GM19238 (cell line): Measurements from ENCODE around the gene CACNB2.

Source experiments
- DNase-seq: peaks from one replicate; pipeline ENCODE4 v3.0.0; 2011; ENCODE audit warnings: low spot score; ENCODE audit not compliant: insufficient read length

Gene CACNB2

DNA sequence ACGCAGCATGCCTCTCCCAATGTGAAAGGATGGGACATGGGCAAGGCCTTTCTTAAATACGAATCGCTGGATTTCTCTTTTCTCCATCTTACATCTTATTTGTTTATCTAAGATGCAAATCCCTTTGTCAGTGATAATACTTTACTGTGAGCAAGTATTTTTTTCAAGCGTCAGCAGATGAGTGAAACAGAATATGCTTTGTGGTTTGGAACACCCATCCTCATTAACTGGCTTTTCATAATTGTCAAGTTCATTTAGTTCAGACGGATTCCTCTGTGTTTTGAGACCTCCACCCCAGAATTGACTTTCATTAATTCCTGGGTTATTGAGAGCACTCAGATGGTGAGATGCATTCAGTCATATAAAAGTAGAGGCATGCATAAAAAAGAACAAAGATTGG, 361.4 kb downstream of the CACNB2 start:
- no peak for DNase-seq

DNA sequence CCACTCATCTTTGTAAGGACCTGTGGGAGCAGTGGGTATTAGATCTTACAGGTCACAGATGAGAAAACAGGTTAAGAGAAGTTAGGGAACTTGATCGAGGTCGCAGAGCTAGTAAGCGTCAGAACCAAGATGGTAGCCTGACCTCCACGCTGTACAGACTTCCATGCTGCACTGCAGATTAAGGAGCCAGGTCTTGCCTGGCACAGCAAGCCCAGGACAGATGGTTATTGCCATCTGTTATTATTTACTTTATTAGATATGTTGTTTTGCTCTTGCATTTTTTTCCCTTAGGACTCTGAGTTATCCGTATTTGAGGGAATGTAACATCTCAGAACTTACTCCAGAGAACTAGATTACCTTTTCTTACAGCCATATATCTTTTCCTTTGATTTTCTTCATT, 363.9 kb downstream of the CACNB2 start:
- DNase-seq, result no peak

DNA sequence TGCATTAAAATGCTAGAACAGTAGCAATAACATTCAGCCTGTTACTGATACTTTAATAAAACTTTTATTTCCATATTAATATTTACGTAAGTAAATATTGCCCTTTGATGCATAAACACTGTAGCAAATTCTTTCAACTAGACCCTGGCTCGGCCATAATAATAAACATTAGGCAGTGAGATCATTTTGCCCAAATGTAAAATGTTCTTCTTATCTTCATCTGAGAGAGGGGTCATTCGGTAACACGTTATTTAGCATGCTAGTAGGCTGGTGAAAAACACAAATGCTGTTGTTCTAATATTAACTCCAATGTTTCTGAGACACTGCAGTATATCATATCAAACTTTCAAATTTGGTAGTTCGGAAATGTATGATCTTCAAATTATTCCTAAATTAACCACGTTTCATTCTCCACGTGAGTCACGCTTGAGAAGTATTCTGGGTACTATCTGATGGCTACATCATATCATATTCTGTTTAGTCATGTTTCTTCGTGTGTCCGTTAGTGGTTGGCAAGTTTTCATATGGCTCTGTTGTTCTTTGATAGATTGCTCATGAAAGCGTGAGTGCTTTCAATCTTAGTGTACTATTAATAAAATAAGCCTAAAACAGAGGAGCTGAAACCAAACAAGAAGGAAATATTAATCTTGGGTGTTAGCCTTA, 365.4 kb downstream of the CACNB2 start:
- DNase-seq, result no peak

DNA sequence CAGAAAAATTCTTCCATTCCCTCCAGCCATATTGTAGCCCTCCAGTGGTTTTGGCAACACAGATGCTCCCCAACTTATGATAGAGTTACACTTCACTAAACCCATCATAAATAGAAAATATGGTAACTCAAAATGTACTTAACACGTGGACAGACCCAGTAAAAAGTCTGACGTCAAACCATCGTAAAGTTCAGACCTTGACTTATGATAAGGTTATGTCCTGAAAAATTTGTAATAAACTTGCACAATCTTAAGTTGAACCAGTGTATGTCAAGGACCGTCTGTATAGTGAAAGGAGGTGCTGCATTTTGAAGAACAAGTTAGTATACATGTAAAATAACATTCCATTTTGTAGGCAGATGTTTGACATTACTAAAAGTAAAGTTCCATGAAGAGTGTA, 368.4 kb downstream of the CACNB2 start:
- no peak for DNase-seq

DNA sequence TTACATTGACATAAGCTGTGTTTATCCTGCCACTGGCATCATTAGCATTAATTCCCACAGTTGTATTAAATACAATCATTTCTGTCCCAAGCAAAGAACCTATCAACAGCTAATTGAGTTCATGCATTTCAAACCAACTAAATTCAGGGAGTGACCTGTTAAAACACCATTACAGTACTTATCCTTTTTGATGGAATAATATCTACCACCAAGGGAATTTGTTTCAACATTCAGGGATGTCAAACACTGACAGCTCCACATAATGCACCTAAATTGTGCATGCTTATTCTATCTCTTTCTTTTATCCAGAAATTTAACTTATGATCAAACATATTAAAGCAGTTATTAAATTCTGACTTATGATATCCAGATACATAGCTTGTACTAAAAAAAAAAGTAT, 374.3 kb downstream of the CACNB2 start:
- DNase-seq, result no peak

DNA sequence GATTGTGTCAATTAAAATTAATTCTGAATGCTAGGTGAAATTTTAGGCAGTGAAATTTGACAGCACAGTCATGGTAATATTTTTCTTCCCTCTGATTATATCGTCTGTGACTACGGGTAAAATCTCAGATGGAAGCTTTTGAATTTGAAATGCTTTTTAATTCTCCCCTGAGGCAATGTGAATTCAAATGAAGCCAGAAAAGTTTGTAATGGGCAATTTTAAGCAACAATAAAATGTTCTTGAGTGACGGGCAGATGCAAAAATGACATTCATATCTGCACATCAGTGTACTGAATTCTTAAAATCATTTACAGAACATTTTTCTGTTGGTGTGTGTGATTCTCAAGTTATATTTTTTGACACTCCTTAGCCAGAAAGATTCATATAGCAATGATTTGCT, 376.6 kb downstream of the CACNB2 start:
- DNase-seq, result no peak

DNA sequence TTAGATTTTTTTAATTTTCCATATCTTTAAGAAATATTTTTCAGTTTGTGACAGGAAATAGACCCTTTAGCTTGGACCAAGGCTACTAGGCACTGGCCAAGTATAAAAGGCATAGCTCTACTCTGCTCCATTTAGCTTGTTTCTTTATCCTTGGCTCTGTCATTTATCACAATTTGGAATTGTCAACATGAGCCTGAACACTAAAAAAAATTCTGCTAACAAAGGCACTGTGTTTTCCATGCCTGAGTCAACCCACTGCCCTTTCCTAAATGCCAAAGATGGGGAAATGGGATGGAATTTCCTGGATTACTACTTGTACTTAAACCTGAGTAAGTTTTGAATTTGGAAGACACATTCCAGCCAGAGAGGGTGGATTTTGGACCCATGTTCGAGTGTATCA, 382.8 kb downstream of the CACNB2 start:
- no peak for DNase-seq

DNA sequence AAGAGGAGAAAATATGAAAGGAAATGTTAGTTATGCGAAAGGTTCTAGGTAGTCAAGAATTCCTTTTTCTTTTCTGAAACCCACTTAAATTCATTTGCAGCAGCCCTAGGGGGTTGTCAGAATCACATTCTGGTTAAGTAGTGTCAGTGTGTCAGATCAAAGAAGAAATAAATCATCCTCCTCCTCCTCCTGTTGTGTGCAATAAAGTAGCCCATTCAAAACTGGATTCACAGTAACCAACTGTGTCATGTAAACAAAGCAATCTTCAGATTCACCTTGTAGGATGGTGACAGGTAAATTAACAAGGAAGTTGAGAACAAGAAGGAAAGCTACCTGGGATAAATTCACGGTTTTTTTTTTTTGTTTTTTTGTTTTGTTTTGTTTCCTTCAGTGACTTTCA, 383.6 kb downstream of the CACNB2 start:
- DNase-seq, result no peak

DNA sequence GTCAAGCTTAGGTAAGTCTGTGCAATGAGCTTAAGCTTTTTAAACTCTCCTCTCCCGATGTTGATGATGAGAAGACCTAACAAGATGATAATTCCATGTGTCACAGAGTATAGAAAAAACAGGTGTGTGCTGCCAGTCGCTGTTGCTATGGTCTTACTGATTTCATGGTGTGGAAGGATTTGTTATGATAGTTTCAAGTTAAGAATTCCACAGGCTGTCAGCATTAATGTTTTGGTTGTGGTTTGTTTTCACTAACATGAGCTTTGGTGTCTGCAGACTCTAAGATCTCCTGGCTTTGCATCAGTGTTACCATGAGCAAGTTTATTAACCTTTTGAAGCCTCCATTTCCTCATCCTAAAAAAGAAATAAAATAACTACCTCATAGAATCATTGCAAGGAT, 387.5 kb downstream of the CACNB2 start:
- DNase-seq, result no peak

DNA sequence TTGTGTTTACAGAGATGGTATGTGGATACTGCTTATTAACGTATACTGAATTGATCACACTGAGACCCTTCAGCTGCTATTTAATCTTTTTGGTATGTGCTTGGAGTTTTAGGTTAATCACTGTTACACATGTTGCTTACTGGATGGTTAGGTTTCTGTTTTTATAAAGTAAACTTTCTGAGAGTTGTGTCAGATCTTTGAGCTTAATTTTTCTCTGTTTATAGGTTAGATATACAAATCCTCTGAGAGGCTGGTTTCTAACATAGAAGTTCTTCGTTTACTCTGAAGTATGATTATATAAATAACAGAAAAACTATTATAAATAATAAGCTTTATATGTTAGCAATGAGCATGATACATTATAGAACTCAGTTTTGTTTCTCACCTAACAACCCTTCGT, 388.1 kb downstream of the CACNB2 start:
- DNase-seq, result no peak

DNA sequence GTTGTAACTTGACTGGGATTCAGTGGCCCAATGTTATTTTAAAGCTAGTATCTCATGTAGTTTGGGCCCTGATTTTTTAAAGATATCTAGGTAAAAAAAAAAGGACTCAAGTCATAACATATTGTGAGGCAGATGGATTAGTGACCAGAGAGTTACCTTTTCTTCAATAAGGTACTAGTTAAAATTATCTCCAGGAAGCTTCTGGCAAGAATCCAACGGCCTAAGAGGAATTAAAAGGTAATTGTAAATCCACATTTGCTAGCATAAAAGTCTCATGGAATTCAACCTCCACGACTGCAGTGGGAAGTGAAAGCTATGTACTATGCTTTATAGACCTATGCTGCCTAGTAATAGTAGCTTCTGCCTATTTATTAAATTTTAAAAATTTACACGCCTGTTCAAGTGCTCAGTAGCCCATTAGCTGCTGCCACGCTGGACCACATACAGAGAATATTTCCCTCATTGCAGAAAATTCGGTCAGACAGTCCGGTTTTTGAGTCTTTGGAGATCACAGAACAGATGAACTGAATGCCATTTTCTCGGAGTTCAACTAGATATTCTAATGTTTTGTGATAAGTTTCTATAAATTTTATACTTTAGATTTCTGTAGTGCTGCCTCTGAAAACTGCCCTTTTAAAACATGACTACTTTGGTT, 392.8 kb downstream of the CACNB2 start:
- no peak for DNase-seq

DNA sequence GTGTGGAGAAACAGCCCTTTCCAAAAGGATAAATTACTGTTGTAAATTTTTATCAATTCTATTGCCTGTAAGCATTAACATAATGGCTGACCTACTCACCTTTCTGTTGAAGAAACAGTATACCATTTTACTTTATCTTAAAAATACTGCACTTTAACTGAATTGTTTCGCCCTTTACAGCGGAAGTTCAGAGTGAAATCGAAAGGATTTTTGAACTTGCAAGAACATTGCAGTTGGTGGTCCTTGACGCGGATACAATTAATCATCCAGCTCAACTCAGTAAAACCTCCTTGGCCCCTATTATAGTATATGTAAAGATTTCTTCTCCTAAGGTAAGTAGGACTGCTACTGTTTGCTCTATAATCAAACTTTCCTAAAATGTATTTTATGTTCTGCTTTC, 393.7 kb downstream of the CACNB2 start:
- DNase-seq, result no peak

DNA sequence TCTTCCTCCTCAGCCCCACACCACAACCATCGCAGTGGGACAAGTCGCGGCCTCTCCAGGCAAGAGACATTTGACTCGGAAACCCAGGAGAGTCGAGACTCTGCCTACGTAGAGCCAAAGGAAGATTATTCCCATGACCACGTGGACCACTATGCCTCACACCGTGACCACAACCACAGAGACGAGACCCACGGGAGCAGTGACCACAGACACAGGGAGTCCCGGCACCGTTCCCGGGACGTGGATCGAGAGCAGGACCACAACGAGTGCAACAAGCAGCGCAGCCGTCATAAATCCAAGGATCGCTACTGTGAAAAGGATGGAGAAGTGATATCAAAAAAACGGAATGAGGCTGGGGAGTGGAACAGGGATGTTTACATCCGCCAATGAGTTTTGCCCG, 399.1 kb downstream of the CACNB2 start:
- no peak for DNase-seq

DNA sequence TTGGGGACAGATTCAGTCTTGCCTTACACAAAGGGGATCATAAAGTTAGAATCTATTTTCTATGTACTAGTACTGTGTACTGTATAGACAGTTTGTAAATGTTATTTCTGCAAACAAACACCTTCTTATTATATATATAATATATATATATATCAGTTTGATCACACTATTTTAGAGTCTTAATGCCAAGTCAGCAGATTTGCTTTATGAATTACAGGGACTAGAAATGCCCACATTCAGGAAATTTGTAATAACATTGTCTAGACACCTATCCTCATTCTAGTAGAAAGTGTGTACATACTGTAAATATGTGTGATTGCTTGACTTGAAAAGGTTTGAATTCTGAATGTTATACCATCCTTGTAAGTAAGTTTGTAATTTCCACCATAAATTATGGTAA, 400.0 kb downstream of the CACNB2 start:
- no peak for DNase-seq

DNA sequence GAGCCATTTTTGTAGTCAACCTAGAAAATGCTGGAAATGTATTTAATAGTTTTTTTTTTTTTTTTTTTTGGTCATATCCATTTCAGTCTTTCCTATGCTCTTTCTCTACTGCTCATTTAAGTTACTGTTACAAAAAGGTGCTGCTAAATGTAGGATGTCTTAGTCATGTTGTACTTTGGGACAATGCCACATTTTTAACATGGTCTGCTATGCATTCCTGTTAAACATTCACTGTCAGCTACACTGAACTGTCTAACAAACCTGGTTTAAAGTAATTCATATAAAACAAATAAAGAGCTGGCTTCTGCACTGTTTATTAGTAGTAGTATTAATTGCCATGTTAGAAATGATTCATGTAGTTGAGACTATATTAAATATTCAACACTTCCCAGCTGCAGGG, 402.6 kb downstream of the CACNB2 start:
- no peak for DNase-seq

DNA sequence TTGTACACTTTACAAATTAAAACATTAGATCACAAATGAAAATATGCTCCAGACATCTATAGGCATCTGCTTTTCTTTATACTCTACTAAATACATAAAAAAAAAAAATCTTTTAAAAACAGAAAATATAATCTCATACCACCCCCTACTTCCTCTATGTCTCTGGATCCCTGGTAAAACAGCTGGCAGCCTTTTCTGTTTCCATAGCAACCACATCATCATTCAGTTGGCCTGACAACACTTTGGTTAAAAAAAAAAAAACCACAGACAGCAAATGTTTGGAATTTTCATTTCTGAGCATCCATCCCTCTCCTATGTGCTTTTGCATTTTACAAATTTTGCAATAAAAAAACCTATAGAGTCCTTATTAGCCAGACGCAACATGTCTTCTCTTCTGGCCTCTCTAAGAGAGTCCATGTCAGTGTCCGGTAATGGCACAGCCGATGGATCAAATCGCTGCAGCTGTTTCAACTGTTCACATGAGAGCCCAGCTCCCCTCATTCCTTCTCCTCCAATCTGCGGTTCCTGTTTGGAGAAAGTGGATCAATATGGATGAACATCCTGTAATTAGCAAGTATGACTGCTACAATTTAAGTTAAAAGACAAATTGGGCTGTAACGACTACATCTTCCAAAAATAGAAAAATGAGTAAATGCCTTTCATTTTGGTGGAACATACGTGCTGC, 405.5 kb downstream of the CACNB2 start:
- no peak for DNase-seq

DNA sequence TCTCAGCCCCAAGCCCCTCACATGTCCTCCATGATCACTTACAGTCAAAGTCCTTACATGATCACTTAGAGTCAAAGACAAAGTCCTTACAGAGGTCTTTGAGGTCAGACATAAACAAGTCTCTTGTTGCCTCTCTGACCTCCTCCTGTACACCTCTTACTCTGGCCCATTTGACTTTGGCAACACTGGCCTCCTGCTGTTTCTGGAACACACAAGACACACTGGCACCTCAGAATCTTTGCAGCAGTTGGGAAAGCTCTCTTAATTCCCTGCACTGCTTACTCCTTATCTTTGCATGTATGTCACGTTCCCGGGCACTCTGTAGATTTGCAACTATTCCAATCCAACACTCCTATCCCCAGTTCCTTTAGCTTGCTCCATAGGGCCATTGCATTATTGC, 408.9 kb downstream of the CACNB2 start:
- DNase-seq, result no peak

DNA sequence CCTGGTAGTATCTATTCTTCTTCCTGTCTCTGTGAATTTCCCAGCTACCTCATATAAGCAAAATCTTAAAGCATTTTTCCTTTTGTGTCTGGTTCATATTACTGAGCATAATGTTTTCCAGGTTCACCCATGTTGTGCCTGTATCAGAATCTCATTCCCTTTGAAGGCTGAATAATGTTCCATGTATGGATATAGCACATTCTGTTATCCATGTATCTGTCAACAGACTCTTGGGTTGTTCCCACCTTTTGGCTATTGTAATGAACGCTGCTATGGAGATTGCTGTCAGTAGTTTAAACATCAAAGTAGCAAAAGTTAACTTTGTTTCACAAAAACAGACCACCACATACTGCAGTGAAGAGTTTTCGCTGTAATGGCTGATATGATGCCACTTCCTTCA, 411.2 kb downstream of the CACNB2 start:
- DNase-seq, result no peak

DNA sequence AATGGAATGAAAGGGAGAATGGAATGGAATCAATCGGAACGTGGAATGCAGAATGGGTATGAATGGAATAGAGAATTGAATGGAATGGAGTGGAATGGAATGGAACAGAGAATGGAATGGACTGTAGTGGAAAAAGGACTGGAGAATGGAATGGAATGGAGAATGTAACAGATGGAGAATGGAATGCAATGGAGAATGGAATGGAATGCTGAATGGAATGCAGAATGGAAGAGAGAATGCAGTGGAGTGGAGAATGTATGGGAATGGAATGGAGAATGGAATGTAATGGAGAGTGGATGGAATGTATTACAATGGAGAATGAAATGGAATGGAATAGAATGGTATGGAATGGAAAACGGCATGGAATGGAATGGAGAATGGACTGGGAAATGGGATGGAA, 414.3 kb downstream of the CACNB2 start:
- no peak for DNase-seq

DNA sequence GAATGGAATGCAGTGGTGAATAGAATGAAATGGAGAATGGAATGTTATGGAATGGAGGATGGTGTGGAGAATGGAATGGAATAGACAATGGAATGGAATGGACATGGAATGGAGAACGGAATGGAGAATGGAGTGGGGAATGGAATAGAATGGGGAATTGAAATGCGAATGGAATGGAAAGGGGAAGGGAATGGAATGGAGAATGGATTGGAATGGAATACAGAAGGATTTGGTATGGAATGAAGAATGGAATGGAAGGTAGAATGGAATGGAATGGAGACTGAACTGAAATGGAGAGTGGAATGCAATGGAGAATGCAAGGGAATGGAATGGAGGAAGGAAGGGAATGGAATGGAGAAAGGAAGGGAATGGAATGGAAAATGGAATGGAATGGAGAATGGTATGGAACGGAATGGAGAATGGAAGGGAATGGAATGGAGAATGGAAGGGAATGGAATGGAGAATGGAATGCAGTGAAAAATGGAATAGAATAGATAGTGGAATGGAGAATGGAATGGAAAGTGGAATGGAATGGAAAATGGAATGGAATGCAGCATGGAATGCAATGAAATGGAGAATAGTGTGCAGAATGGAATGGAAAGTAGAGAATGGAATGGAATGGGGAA, 416.4 kb downstream of the CACNB2 start:
- DNase-seq, result no peak

DNA sequence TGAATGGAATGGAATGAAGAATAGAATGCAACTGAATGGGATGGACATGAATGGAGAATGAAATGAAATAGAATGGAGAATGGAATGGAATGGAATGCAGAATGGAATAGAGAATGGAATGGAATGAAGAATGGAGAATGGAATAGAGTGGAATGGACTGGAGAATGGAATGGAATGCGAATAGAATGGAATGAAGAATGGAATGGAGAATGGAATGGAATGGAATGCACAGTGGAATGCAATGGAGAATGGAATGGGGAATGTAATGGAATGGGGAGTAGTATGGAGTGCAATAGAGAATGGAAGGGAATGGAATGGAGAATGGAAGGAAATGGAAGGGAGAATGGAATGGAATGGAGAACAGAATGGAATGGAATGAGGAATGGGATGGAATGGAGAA, 417.7 kb downstream of the CACNB2 start:
- no peak for DNase-seq

DNA sequence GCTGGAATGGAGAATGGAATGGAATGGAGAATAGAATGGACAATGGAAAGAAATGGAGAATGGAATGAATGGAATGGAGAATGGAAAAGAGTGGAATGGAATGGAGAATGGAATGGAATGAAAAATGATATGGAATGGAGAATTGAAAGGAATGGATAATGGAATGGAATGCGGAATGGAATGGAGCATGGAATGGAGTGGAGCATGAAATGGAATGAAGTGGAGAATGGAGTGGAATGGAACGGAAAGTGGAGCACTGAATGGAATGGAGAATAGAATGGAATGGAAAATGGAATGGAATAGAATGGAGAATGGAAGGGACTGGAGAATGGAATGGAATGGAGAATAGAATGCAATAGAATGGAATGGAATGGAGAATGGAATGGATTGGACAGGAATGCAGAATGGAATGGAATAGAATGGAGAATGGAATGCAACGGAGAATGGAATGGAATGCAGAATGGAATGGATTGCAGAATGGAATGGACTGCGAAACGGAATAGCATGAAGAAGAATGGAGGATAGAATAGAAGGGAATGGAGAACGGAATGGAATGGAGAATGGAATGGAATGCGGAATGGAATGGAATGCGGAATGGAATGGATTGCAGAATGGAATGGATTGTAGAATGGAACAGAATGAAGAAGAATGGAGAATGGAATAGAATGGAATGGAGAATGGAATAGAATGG, 421.8 kb downstream of the CACNB2 start:
- DNase-seq, result no peak
